Panc1 (cell line): ENCODE measurements around the gene PPP4R3A. TPM values are rescaled to one million over a fixed set of nuclear protein-coding genes. Genes with fewer than 3 reads are reported as not detected.

Experiments
- ATAC-seq: fragments of 200-7000 bp; cut with Tn5 transposase; 2 replicates; pipeline ENCODE4 v1.9.1; 2020; ENCODE audit warnings: mild to moderate bottlenecking, moderate library complexity
- BruUV-seq: library from RNA; stranded (reverse); fragments of 400-500 nt; replicated peaks from 2 replicates; lab custom pipeline; 2021; lab: Mats Ljungman, UMichigan
- CTCF ChIA-PET: fragments of 300-600 bp; sonication (Branson Sonifier 250); formaldehyde crosslinking; loops from one replicate; lab custom pipeline; 2022; ENCODE audit warnings: antibody characterized with exemption; lab: Charles Lee
- POLR2A ChIA-PET: fragments of 300-600 bp; sonication (Branson Sonifier 250); formaldehyde crosslinking; loops from one replicate; lab custom pipeline; 2022; ENCODE audit warnings: antibody characterized with exemption; lab: Charles Lee
- DNase-seq: peaks from one replicate; pipeline ENCODE4 v3.0.0-alpha.2; 2010; ENCODE audit warnings: low read depth, low spot score
- H3K27ac ChIP-seq: 2 replicates; pipeline ENCODE4 v1.5.1; 2011; ENCODE audit warnings: mild to moderate bottlenecking, low read length, inconsistent platforms
- H3K27me3 ChIP-seq: fragments of 200-500 bp; sonication (Bioruptor generic); 2 replicates; pipeline ENCODE4 v1.6.0; 2014; ENCODE audit warnings: low read length, inconsistent platforms; ENCODE audit not compliant: control insufficient read depth, insufficient read depth
- H3K36me3 ChIP-seq: fragments of 200-500 bp; sonication (Bioruptor generic); 2 replicates; pipeline ENCODE4 v1.5.1; 2014; ENCODE audit warnings: inconsistent platforms, mild to moderate bottlenecking, low read length, moderate library complexity; ENCODE audit not compliant: control insufficient read depth, insufficient read depth
- H3K4me1 ChIP-seq: 2 replicates; pipeline ENCODE4 v1.5.1; 2011; ENCODE audit warnings: inconsistent platforms, mild to moderate bottlenecking, low read length, moderate library complexity; ENCODE audit not compliant: control insufficient read depth, insufficient read depth
- H3K4me3 ChIP-seq, 2 experiments: 2 replicates each; pipeline ENCODE4 v1.5.1; 2011 to 2012; ENCODE audit warnings: low read depth in 2 of 2, low read length in 2 of 2, mild to moderate bottlenecking in 2 of 2, inconsistent platforms in 1 of 2, moderate library complexity in 1 of 2
- H3K9me3 ChIP-seq: fragments of 200-500 bp; sonication (Bioruptor generic); 2 replicates; pipeline ENCODE4 v1.5.1; 2014; ENCODE audit warnings: low read depth, mild to moderate bottlenecking, inconsistent platforms, low read length, moderate library complexity; ENCODE audit not compliant: control insufficient read depth, insufficient read depth
- CTCF ChIP-seq: fragments of 450-650 bp; IDR thresholded peaks from 2 replicates; pipeline ENCODE4 v1.5.1; 2017; ENCODE audit warnings: mild to moderate bottlenecking
- POLR2AphosphoS5 ChIP-seq: IDR thresholded peaks from 2 replicates; pipeline ENCODE4 v1.6.1; 2012; ENCODE audit warnings: mild to moderate bottlenecking, low read depth, low read length, moderate library complexity
- REST ChIP-seq, 2 experiments: IDR thresholded peaks; 2 replicates each; pipeline ENCODE4 v1.6.1; 2011 to 2012; ENCODE audit warnings: low read depth in 2 of 2, control low read depth in 1 of 2, low read length in 1 of 2, mild to moderate bottlenecking in 1 of 2, moderate library complexity in 1 of 2; ENCODE audit not compliant: insufficient read depth in 1 of 2
- SIN3A ChIP-seq: IDR thresholded peaks from 2 replicates; pipeline ENCODE4 v1.6.1; 2012; ENCODE audit warnings: low read depth, mild to moderate bottlenecking, low read length, moderate library complexity, borderline replicate concordance; ENCODE audit not compliant: insufficient read depth
- TCF7L2 ChIP-seq: IDR thresholded peaks from 2 replicates; pipeline ENCODE4 v1.6.1; 2011; ENCODE audit warnings: mild to moderate bottlenecking, low read depth, low read length, inconsistent platforms
- in situ Hi-C: cut with HindIII; loops from 2 replicates; pipeline ENCODE4 v1.10.0; 2016; ENCODE audit warnings: low sequenced_read_pairs, low pct_unique_long_range_greater_than_20kb
- intact Hi-C: fragments of 100-400 bp; cut with micrococcal nuclease; formaldehyde crosslinking; loops from one replicate; pipeline ENCODE4 v1.10.0; 2022; ENCODE audit not compliant: unreplicated experiment
- total RNA-seq: library from RNA; stranded (reverse); gene quantifications from one replicate; pipeline ENCODE4 v1.2.1, GENCODE V29; 2021; ENCODE audit not compliant: unreplicated experiment

The PPP4R3A gene
- total RNA-seq, 1 experiment from 2014 or later, result 54.8 TPM

- no TSS peak for BruUV-seq
- H3K36me3 ChIP-seq, result peaks cover 43% of the 10 kb centered on the region
Observed at GRCh38 chr14:91464615-91465205, 45.4 kb downstream of the PPP4R3A start.

GRCh38 chr14:91458612-91459011 lies 51.5 kb downstream of the PPP4R3A start:
- Histone ChIP-seq H3K9me3 (no peaks in the 10 kb centered on the region), H3K27ac (no peak overlapping the region), H3K27me3 (no peaks in the 10 kb centered on the region), H3K4me3 (no peak overlapping the region), H3K4me1 (no peaks in the 10 kb centered on the region), H3K36me3 (peaks cover 33% of the 10 kb centered on the region)
- no peak for DNase-seq
- no peak for TF ChIP-seq CTCF
- no peak for TF ChIP-seq SIN3A
- no peak for TF ChIP-seq TCF7L2
- TF ChIP-seq REST (IDR thresholded peaks at IDR 0.05; ENCODE audit: insufficient read depth in 1 of 2, low read depth in 2 of 2, low read length in 1 of 2), result no peak
- TF ChIP-seq POLR2AphosphoS5, result no peak
- in situ Hi-C loops (no loop called here), intact Hi-C loops (no loop called here)
- CTCF ChIA-PET, result no interaction called here
- no TSS peak for BruUV-seq
- no peak for ATAC-seq
- POLR2A ChIA-PET, result no interaction called here

More at GRCh38 chr14:91464615-91465205, 45.4 kb downstream of the PPP4R3A start:
- DNase-seq (no peak), ATAC-seq (no peak)
- no peaks in the 10 kb centered on the region for H3K27me3 ChIP-seq
- no peaks in the 10 kb centered on the region for H3K4me1 ChIP-seq
- in situ Hi-C loops (no loop called here), intact Hi-C loops (no loop called here)
- no peak overlapping the region for H3K27ac ChIP-seq
- H3K4me3 ChIP-seq, result no peak overlapping the region
- H3K9me3 ChIP-seq, result no peaks in the 10 kb centered on the region
- CTCF ChIA-PET, result no interaction called here
- POLR2A ChIA-PET, result interaction anchor here (0.5 kb wide), 1 partner anchor 497 kb away, joined by 3 read pairs; no protein-coding TSS in a partner anchor
- no peak for TF ChIP-seq TCF7L2
- no peak for TF ChIP-seq POLR2AphosphoS5
- no peak for TF ChIP-seq REST (IDR thresholded peaks at IDR 0.05; ENCODE audit: insufficient read depth in 1 of 2, low read depth in 2 of 2, low read length in 1 of 2)
- no peak for TF ChIP-seq CTCF
- TF ChIP-seq SIN3A, result no peak
